PC-9 (cell line): ENCODE results near the gene KIAA0753.

Experiments
- CTCF ChIP-seq: fragments of 200-600 bp; sonication (generic); conservative IDR thresholded peaks from 2 replicates; pipeline ENCODE4 v1.6.1; 2017; ENCODE audit warnings: mixed run types, antibody characterized with exemption, mild to moderate bottlenecking, moderate library complexity
- EZH2 ChIP-seq: fragments of 200-600 bp; sonication (generic); IDR thresholded peaks from 2 replicates; pipeline ENCODE4 v1.8.0; 2017; ENCODE audit warnings: antibody characterized with exemption, low read depth

- TF ChIP-seq CTCF (no peak), EZH2 (no peak)
Observed at GRCh38 chr17:6668727-6669425, 28.4 kb upstream of the KIAA0753 start.
